ENCODE data around the gene PRKCA.

The PRKCA gene

GRCh38 chr17:66353937-66354401, 51.6 kb downstream of the PRKCA start:
- peaks cover 19% of the 10 kb centered on the region for H3K4me1 ChIP-seq (ENCODE audit: low read length)
- peaks cover 11% of the 10 kb centered on the region; the same call in 1 of the 2 replicates for H3K27me3 ChIP-seq (ENCODE audit: low read depth, low read length)
- no peak overlapping the region for H2AFZ ChIP-seq (ENCODE audit: low read depth, low read length)
- no peaks in the 10 kb centered on the region for H3K36me3 ChIP-seq (replicated peaks; ENCODE audit: low read depth, low read length)
- H3K4me2 ChIP-seq (ENCODE audit: low read length), result no peak overlapping the region
- H3K79me2 ChIP-seq (ENCODE audit: low read length), result no peaks in the 10 kb centered on the region
- no peak overlapping the region for H3K27ac ChIP-seq (ENCODE audit: low read length)
- no peaks in the 10 kb centered on the region for H4K20me1 ChIP-seq (ENCODE audit: insufficient read depth, low read length)
- H3K9me3 ChIP-seq (ENCODE audit: insufficient read depth, low read length), result no peaks in the 10 kb centered on the region
- H3K4me3 ChIP-seq (ENCODE audit: low read length), result no peak overlapping the region
- no peak overlapping the region for H3K9ac ChIP-seq (ENCODE audit: low read length)
- TF ChIP-seq EZH2phosphoT487 (IDR thresholded peaks at IDR 0.05; ENCODE audit: low read depth) (no peak), CTCF (IDR thresholded peaks at IDR 0.05; ENCODE audit: low read depth, low read length) (no peak)

GRCh38 chr17:66354472-66354871, 52.1 kb downstream of the PRKCA start:
- H3K36me3 ChIP-seq (replicated peaks; ENCODE audit: low read depth, low read length), result no peaks in the 10 kb centered on the region
- H4K20me1 ChIP-seq (ENCODE audit: insufficient read depth, low read length), result no peaks in the 10 kb centered on the region
- peaks cover 17% of the 10 kb centered on the region for H3K4me1 ChIP-seq (ENCODE audit: low read length)
- H3K4me3 ChIP-seq (ENCODE audit: low read length), result no peak overlapping the region
- H2AFZ ChIP-seq (ENCODE audit: low read depth, low read length), result no peak overlapping the region
- peaks cover 11% of the 10 kb centered on the region; the same call in 1 of the 2 replicates for H3K27me3 ChIP-seq (ENCODE audit: low read depth, low read length)
- no peak overlapping the region for H3K4me2 ChIP-seq (ENCODE audit: low read length)
- H3K27ac ChIP-seq (ENCODE audit: low read length), result no peak overlapping the region
- no peak overlapping the region for H3K9ac ChIP-seq (ENCODE audit: low read length)
- no peaks in the 10 kb centered on the region for H3K9me3 ChIP-seq (ENCODE audit: insufficient read depth, low read length)
- TF ChIP-seq CTCF (IDR thresholded peaks at IDR 0.05; ENCODE audit: low read depth, low read length), result no peak
- no peak for TF ChIP-seq EZH2phosphoT487 (IDR thresholded peaks at IDR 0.05; ENCODE audit: low read depth)
- no peaks in the 10 kb centered on the region for H3K79me2 ChIP-seq (ENCODE audit: low read length)

GRCh38 chr17:66354981-66355380, 52.6 kb downstream of the PRKCA start:
- Histone ChIP-seq H3K27ac (ENCODE audit: low read length) (no peak overlapping the region), H3K79me2 (ENCODE audit: low read length) (no peaks in the 10 kb centered on the region), H3K4me2 (ENCODE audit: low read length) (no peak overlapping the region), H3K4me3 (ENCODE audit: low read length) (no peak overlapping the region), H3K9me3 (ENCODE audit: insufficient read depth, low read length) (no peaks in the 10 kb centered on the region), H3K27me3 (ENCODE audit: low read depth, low read length) (peaks cover 11% of the 10 kb centered on the region; the same call in 1 of the 2 replicates), H3K4me1 (ENCODE audit: low read length) (peaks cover 17% of the 10 kb centered on the region), H3K9ac (ENCODE audit: low read length) (no peak overlapping the region), H3K36me3 (replicated peaks; ENCODE audit: low read depth, low read length) (no peaks in the 10 kb centered on the region), H2AFZ (ENCODE audit: low read depth, low read length) (no peak overlapping the region), H4K20me1 (ENCODE audit: insufficient read depth, low read length) (no peaks in the 10 kb centered on the region)
- TF ChIP-seq EZH2phosphoT487 (IDR thresholded peaks at IDR 0.05; ENCODE audit: low read depth) (no peak), CTCF (IDR thresholded peaks at IDR 0.05; ENCODE audit: low read depth, low read length) (no peak)

GRCh38 chr17:66355510-66355909, 53.1 kb downstream of the PRKCA start:
- Histone ChIP-seq H3K79me2 (ENCODE audit: low read length) (no peaks in the 10 kb centered on the region), H4K20me1 (ENCODE audit: insufficient read depth, low read length) (no peaks in the 10 kb centered on the region), H3K27me3 (ENCODE audit: low read depth, low read length) (peaks cover 11% of the 10 kb centered on the region; the same call in 1 of the 2 replicates), H3K4me3 (ENCODE audit: low read length) (no peak overlapping the region), H3K4me2 (ENCODE audit: low read length) (no peak overlapping the region), H2AFZ (ENCODE audit: low read depth, low read length) (no peak overlapping the region), H3K27ac (ENCODE audit: low read length) (no peak overlapping the region), H3K9me3 (ENCODE audit: insufficient read depth, low read length) (no peaks in the 10 kb centered on the region), H3K4me1 (ENCODE audit: low read length) (peaks cover 17% of the 10 kb centered on the region), H3K9ac (ENCODE audit: low read length) (no peak overlapping the region), H3K36me3 (replicated peaks; ENCODE audit: low read depth, low read length) (no peaks in the 10 kb centered on the region)
- no peak for TF ChIP-seq EZH2phosphoT487 (IDR thresholded peaks at IDR 0.05; ENCODE audit: low read depth)
- TF ChIP-seq CTCF (IDR thresholded peaks at IDR 0.05; ENCODE audit: low read depth, low read length), result no peak
